Liver (tissue), 3 donors: Measurements from ENCODE around the gene OPN1SW.

Experiments
- EGR1 ChIP-seq, 2 donors: IDR thresholded peaks; 2 replicates each; pipeline ENCODE4 v1.6.1; 2016 to 2018; ENCODE audit warnings: antibody characterized with exemption in 2 of 2, low read depth in 2 of 2
- TF ChIP-seq, protein P1 (sequence below): fragments of 150-350 bp; IDR thresholded peaks from 2 replicates; pipeline ENCODE4 v1.5.1; 2017; ENCODE audit warnings: improper control_type of control experiment, low read depth, low read length; ENCODE audit not compliant: missing input control
- donor health status: healthy.
- donor health status: healthy.

DNA sequence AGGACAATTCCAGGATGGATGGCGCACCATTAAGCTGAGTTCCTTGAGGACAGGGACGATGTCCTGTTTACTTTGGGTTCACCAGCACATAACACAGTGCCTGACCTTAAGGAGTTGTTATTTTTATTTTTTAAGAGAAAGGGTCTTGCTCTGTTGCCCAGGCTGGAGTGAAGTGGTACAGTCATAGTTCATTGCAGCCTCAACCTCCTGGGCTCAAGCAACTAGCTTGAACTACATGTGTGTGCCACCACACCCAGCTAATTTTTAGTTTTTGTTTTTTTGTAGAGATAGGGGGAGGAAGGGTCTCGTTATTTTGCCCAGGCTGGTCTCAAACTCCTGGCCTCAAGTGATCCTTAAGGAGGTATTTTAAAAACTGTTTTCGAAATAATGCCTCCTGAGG is 38.2 kb downstream of the OPN1SW start:
- no peak for TF ChIP-seq EGR1 (IDR thresholded peaks at IDR 0.05; ENCODE audit: low read depth in 2 of 2)
- TF ChIP-seq, protein P1, sequence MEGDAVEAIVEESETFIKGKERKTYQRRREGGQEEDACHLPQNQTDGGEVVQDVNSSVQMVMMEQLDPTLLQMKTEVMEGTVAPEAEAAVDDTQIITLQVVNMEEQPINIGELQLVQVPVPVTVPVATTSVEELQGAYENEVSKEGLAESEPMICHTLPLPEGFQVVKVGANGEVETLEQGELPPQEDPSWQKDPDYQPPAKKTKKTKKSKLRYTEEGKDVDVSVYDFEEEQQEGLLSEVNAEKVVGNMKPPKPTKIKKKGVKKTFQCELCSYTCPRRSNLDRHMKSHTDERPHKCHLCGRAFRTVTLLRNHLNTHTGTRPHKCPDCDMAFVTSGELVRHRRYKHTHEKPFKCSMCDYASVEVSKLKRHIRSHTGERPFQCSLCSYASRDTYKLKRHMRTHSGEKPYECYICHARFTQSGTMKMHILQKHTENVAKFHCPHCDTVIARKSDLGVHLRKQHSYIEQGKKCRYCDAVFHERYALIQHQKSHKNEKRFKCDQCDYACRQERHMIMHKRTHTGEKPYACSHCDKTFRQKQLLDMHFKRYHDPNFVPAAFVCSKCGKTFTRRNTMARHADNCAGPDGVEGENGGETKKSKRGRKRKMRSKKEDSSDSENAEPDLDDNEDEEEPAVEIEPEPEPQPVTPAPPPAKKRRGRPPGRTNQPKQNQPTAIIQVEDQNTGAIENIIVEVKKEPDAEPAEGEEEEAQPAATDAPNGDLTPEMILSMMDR = no peak
